ENCODE results near the gene CFAP58. TPM values are rescaled to one million over a fixed set of nuclear protein-coding genes. Genes with fewer than 3 reads are reported as not detected.

The CFAP58 gene
- total RNA-seq, 1 experiment from 2014 or later: 0.63 TPM

DNA sequence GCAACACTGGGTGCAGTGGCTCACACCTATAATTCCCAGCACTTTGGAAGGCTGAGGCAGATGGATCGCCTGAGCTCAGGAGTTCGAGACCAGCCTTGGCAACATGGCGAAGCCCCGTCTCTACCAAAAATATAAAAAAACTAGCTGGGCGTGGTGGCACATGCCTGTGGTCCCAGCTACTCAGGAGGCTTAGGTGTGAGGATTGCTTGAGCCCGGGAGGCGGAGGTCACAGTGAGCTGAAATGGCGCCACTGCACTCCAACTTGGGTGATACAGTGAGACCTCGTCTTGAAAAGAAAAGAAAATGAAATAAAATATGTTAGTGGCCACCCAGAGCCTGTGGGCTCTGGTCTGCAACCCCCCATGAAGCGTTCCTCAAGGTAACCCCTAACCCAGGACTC lies 28.7 kb upstream of the CFAP58 start:
- no peak overlapping the region for H2AFZ ChIP-seq (ENCODE audit: low read length)
- H3K18ac ChIP-seq (ENCODE audit: insufficient read length, low read depth, low read length): no peak overlapping the region
- H2BK20ac ChIP-seq (ENCODE audit: low read depth, low read length, poor library complexity, severe bottlenecking): no peak overlapping the region
- H3K4ac ChIP-seq (ENCODE audit: low read depth, low read length): no peak overlapping the region
- no peak overlapping the region for H3K4me3 Mint-ChIP-seq
- H2AK5ac ChIP-seq (ENCODE audit: insufficient read length, low read length): no peak overlapping the region
- peaks cover 29% of the 10 kb centered on the region for H3K4me1 ChIP-seq (ENCODE audit: insufficient read depth, low read length)
- DNase-seq: no peak
- no peak overlapping the region for H2BK15ac ChIP-seq (ENCODE audit: low read depth, low read length)
- no peak for TF ChIP-seq CTCF (conservative IDR thresholded peaks at IDR 0.05)
- no peak overlapping the region for H3K14ac ChIP-seq (ENCODE audit: insufficient read depth, low read length)
- H3K9me3 ChIP-seq (ENCODE audit: control insufficient read depth, low read depth, low read length): no peaks in the 10 kb centered on the region
- H3K9me3 Mint-ChIP-seq: no peaks in the 10 kb centered on the region
- H4K8ac ChIP-seq (replicated peaks; ENCODE audit: insufficient read length, low read depth, low read length): no peak overlapping the region
- no peaks in the 10 kb centered on the region for H3K27me3 ChIP-seq (ENCODE audit: insufficient read depth, low read length)
- peaks cover 81 to 84% of the 10 kb centered on the region in 2 experiments for H3K4me1 Mint-ChIP-seq
- no peaks in the 10 kb centered on the region for H4K20me1 ChIP-seq (ENCODE audit: control insufficient read depth, insufficient read depth, insufficient read length)
- no CpG with 5 or more reads among the region's 10 CpGs for WGBS (ENCODE audit: extremely low coverage, insufficient read length, low lambda C conversion rate)
- H3K79me1 ChIP-seq (ENCODE audit: insufficient read depth, low read depth, low read length, poor library complexity, severe bottlenecking): no peaks in the 10 kb centered on the region
- H3K79me2 ChIP-seq (ENCODE audit: insufficient read depth, low read length): peaks cover 18% of the 10 kb centered on the region; the same call in 1 of the 2 replicates
- H4K5ac ChIP-seq (ENCODE audit: insufficient read length, low read depth, low read length): no peak overlapping the region
- no peak overlapping the region for H2BK12ac ChIP-seq (ENCODE audit: insufficient read length, low read depth, low read length)
- H3K56ac ChIP-seq (ENCODE audit: insufficient read length, low read depth, low read length): no peak overlapping the region
- no peak overlapping the region for H2BK5ac ChIP-seq (ENCODE audit: insufficient read length, low read length)
- peak overlapping the region in 1 of 3 experiments; percentile 91; a peak in 4 of 7 replicates for H3K27ac Mint-ChIP-seq
- H2BK120ac ChIP-seq (ENCODE audit: low read depth, low read length, poor library complexity, severe bottlenecking): no peak overlapping the region
- H3K23ac ChIP-seq (ENCODE audit: insufficient read length, low read depth, low read length): no peak overlapping the region
- H3T11ph ChIP-seq (ENCODE audit: low read length): no peak overlapping the region
- H3K9ac ChIP-seq (ENCODE audit: extremely low read depth, insufficient read length, low read length): no peak overlapping the region
- peaks cover 4% of the 10 kb centered on the region for H3K23me2 ChIP-seq (ENCODE audit: insufficient read length, low read depth, low read length, poor library complexity, severe bottlenecking)
- H4K91ac ChIP-seq (ENCODE audit: insufficient read length, low read depth, low read length): no peak overlapping the region
- H3K27me3 Mint-ChIP-seq (ENCODE audit: low read depth): no peaks in the 10 kb centered on the region
- no peak overlapping the region for H3K4me2 ChIP-seq (ENCODE audit: insufficient read depth, insufficient read length, low read length)
- H3K27ac ChIP-seq (ENCODE audit: insufficient read length, low read depth, low read length): no peak overlapping the region
- H3K36me3 Mint-ChIP-seq (ENCODE audit: insufficient read depth in 1 of 3, low read depth in 3 of 3): peaks cover 14 to 23% (median 22%) of the 10 kb centered on the region in 3 experiments
